ENCODE data around the gene NEDD4.

DNA sequence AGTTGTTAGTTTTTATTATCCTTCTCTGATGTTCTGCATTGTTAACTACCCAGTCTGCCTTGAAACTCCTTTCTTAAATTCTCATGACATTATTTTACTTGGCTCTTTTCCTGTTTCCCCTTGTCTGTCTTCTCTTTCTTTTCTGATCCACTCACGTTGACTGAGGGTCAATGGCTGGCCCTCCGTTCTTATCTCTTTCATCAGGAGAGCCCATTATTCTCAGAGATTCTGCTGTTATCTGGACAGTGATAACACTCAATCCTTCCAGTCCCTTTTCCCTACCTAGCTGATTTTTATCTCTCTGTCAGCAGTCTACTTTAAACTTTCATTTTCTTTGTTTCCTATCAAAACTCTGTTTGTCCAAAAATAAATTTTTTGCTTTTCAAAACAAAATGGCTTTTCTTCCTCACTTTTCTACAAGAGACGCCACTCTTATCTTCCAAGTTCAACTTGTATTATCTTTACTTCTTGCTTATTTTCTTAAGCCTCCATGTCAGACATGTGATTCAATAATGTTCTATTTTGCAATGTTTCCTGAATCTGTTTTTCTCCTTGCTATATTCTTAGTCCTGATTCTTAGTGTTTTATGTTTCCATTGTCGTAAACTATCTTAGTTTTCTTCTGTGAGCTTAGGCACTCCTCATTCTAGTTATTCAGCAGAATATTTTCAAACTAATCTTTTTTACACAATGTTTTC lies 120.2 kb downstream of the NEDD4 start:
- TF ChIP-seq EP300 (IDR thresholded peaks at IDR 0.05): no peak
- TF ChIP-seq POLR2AphosphoS5 (IDR thresholded peaks at IDR 0.05): no peak
- TF ChIP-seq POLR2A (IDR thresholded peaks at IDR 0.05): no peak
